ENCODE measurements around the gene TMEM233. TPM values are rescaled to one million over a fixed set of nuclear protein-coding genes. Genes with fewer than 3 reads are reported as not detected.
A peak's percentile ranks its signal among the peaks of the same experiment; 100 is the strongest.

TMEM233 gene
- total and polyA plus RNA-seq, 9 of the 15 experiments (the other 6 are each of a cell fraction or from before 2014, with no cell fraction given), result 0.04 to 0.17 (median 0.07) TPM; not detected in 2

DNA sequence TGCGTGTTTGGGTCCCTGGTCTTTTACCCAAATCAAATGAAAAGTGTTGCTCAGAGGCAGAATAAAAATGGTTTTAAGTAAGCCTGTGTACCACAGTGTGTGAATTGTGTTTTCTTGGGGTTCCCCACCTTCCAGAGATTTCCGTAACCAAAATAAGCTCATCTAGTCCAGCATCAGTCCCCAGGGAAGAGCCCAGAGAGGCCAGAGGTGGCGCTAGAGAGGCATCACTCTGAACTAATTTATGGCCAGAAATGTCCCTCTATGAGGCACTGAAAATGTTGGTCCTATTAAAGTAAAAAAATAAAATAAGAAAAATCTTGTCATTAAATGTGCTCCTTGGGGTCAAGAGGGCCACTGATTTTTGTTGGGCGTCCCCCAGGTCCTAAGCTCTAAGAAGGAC, 49.4 kb downstream of the TMEM233 start:
- H2AFZ ChIP-seq (ENCODE audit: low read depth, low read length), result no peak overlapping the region
- no peaks in the 10 kb centered on the region for H3K9me1 ChIP-seq (ENCODE audit: control insufficient read depth, insufficient read depth, low read length)
- no peak overlapping the region for H3K4me3 ChIP-seq
- TF ChIP-seq SMARCC2 (IDR thresholded peaks at IDR 0.05; ENCODE audit: low read depth) (no peak), CTCF (IDR thresholded peaks at IDR 0.05 in 2 of 3, conservative IDR thresholded peaks at IDR 0.05 in 1 of 3; ENCODE audit: insufficient read depth in 2 of 3, low read depth in 1 of 3, low read length in 3 of 3) (peak; percentile 60 to 73 (median 61)), SIX5 (IDR thresholded peaks at IDR 0.05; ENCODE audit: borderline replicate concordance in 1 of 2, insufficient read depth in 1 of 2, low read depth in 1 of 2, low read length in 2 of 2) (no peak), PRDM10 (IDR thresholded peaks at IDR 0.05; ENCODE audit: partially characterized antibody) (no peak), POLR2H (tag; IDR thresholded peaks at IDR 0.05; ENCODE audit: low read depth) (no peak), ZSCAN29 (IDR thresholded peaks at IDR 0.05) (no peak)
- TF ChIP-seq, protein P1, sequence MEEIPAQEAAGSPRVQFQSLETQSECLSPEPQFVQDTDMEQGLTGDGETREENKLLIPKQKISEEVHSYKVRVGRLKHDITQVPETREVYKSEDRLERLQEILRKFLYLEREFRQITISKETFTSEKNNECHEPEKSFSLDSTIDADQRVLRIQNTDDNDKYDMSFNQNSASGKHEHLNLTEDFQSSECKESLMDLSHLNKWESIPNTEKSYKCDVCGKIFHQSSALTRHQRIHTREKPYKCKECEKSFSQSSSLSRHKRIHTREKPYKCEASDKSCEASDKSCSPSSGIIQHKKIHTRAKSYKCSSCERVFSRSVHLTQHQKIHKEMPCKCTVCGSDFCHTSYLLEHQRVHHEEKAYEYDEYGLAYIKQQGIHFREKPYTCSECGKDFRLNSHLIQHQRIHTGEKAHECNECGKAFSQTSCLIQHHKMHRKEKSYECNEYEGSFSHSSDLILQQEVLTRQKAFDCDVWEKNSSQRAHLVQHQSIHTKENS (CRISPR knock-in tag; IDR thresholded peaks at IDR 0.05), result no peak
- no peaks in the 10 kb centered on the region for H4K20me1 ChIP-seq (replicated peaks; ENCODE audit: control insufficient read depth, insufficient read depth, low read length)
- no TSS peak for BruUV-seq (replicated peaks)
- H3K9me3 ChIP-seq (replicated peaks; ENCODE audit: control insufficient read depth, insufficient read depth, low read depth, low read length), result no peaks in the 10 kb centered on the region
- in situ Hi-C loops (cut with MboI), result no loop called here
- no peak overlapping the region for H3K4me2 ChIP-seq (ENCODE audit: insufficient read depth, low read length)
- intact Hi-C loops (cut with micrococcal nuclease), result loop anchor here (10.0 kb wide), 1 partner anchor 528 kb away; no protein-coding TSS in a partner anchor
- CTCF ChIA-PET (ENCODE audit: low intra/inter-chr PET ratio), result interaction anchor here (0.7 to 0.8 kb wide), 2 partner anchors 16 to 390 kb away, joined by 3 read pairs; no protein-coding TSS in a partner anchor
- no peak overlapping the region for H3K9ac ChIP-seq (ENCODE audit: insufficient read depth in 1 of 2, low read depth in 2 of 2, low read length in 2 of 2)
- H3K4me1 ChIP-seq (replicated peaks in 1 of 2; ENCODE audit: control insufficient read depth in 2 of 2, insufficient read depth in 2 of 2, low read length in 2 of 2), result no peaks in the 10 kb centered on the region
- ATAC-seq (peak; percentile 87), FAIRE-seq (no peak), DNase-seq (ENCODE audit: extremely low read depth in 1 of 4, low spot score in 3 of 4) (peak; percentile 29 to 38 (median 35))
- POLR2A ChIA-PET, result interaction anchor here (0.6 to 1.5 kb wide), 5 partner anchors 9 to 521 kb away, joined by 3 to 5 read pairs (median 3); no protein-coding TSS in a partner anchor
- H3K79me2 ChIP-seq (ENCODE audit: control insufficient read depth, insufficient read depth, low read length), result no peaks in the 10 kb centered on the region
- 2% methylated on average over 4 of the region's 4 CpGs for WGBS (ENCODE audit: insufficient coverage, low coverage, missing lambda C conversion rate)
- H3K27me3 ChIP-seq (ENCODE audit: control insufficient read depth in 2 of 2, insufficient read depth in 2 of 2, low read length in 2 of 2), result peaks cover 13 to 17% of the 10 kb centered on the region in 2 experiments; a peak in 2 of 5 replicates
- no peaks in the 10 kb centered on the region for H3K36me3 ChIP-seq (ENCODE audit: control insufficient read depth, insufficient read depth, low read length)
- no peak overlapping the region for H3K27ac ChIP-seq (ENCODE audit: extremely low read depth, low read depth, low read length)

Measured in K562 (cell line).